Left ventricle myocardium superior (tissue), 1 donor: ENCODE data around the gene RAB11FIP4. TPM values are rescaled to one million over a fixed set of nuclear protein-coding genes. Genes with fewer than 3 reads are reported as not detected.

Experiments
- ATAC-seq: fragments of 200-7000 bp; cut with Tn5 transposase; one replicate; pipeline ENCODE4 v1.9.1; 2020; ENCODE audit warnings: mild to moderate bottlenecking, moderate library complexity
- DNase-seq: peaks from one replicate; pipeline ENCODE4 v3.0.0-alpha.2; 2020
- intact Hi-C: fragments of 100-400 bp; cut with micrococcal nuclease; formaldehyde crosslinking; loops from one replicate; pipeline ENCODE4 v1.11.0; 2022
- total RNA-seq: library from RNA; stranded (reverse); fragmentation: NEBNext Ultra II Directional; extraction: Animal tissue kit (Norgen Biotek cat#: 25700); gene quantifications from one replicate; pipeline ENCODE4 v1.2.1, GENCODE V29; 2021
- donor health status: DM: no; HTN: yes; CAD: no; lungs with severe emphysema.

RAB11FIP4 gene
- total RNA-seq, 1 donor from 2014 or later: 15.8 TPM

GRCh38 chr17:31509805-31510177 is 118.3 kb downstream of the RAB11FIP4 start:
- intact Hi-C loops: no loop called here
- ATAC-seq (peak; percentile 67), DNase-seq (peak; percentile 67)

DNA sequence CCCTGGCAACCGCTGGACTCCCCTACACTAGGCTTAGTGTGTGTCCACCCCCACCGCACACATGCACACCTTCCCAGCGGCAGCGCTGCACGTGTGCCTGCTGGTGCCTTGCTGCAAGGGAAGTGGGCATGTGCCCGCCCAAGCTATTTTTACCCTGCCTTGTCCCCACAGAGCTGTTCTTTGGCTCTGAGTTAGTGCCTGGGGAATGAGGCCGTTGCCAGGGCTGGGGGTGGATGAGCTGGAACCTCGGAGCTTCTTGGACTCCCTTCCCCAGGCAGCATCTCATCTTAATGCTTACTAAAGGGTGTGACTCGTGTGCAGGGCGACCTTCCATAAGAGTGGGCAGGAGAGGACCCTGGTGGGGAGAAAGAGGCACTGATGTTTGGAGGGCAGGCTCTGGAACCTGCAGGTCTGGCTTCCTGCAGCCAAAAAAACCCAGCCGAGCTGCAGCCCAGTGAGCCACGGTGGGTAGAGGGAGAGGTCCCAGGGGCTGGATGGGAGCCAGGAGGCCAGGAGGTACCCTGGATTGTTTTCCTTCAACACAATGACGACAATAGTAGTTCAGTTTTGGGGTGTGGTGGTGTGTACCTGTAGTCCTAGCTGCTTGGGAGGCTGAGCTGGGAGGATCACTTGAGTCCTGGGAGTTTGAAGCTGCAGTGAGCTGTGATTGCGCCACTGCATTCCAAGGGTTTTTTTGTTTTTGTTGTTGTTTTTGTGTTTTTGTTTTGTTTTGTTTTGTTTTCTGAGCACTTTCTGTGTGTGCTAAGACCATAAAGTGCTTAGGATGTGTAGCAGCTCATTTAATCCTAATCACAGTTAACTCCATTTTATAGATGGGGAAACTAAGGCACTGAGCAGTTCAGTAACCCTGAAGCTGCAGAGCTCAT is 119.1 kb downstream of the RAB11FIP4 start:
- intact Hi-C loops: no loop called here
- DNase-seq (peak; percentile 84), ATAC-seq (peak; percentile 92)

GRCh38 chr17:31511195-31511578 is 119.7 kb downstream of the RAB11FIP4 start:
- intact Hi-C loops: no loop called here
- ATAC-seq: no peak
- no peak for DNase-seq

- intact Hi-C loops: no loop called here
- ATAC-seq (no peak), DNase-seq (no peak)
Measured at GRCh38 chr17:31511580-31511979, 120.1 kb downstream of the RAB11FIP4 start.

- ATAC-seq (no peak), DNase-seq (no peak)
- intact Hi-C loops: no loop called here
Measured at GRCh38 chr17:31512104-31512740, 120.7 kb downstream of the RAB11FIP4 start.

DNA sequence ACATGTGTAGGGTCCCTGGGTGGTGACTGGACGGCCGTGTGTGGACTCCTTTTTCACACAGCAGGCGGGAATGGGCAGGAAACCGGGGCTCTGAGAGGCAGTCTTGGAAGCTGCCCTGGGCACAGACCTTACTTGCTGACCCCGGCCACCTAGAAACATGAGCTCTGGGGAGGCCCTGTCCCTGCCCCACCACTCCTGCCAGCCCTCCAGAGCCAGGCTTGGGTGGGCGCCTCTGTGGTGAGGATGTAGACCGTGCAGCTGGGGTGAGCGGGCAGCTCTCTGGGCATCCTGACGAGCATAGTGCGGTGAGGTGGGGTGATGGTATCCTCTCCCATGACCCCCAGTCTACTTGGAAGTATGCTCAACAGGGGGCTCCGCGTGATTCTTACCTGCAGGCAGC is 121.3 kb downstream of the RAB11FIP4 start:
- ATAC-seq: no peak
- intact Hi-C loops: no loop called here
- DNase-seq: no peak

- intact Hi-C loops: no loop called here
- DNase-seq: no peak
Measured at GRCh38 chr17:31513731-31514427, 122.4 kb downstream of the RAB11FIP4 start.

DNA sequence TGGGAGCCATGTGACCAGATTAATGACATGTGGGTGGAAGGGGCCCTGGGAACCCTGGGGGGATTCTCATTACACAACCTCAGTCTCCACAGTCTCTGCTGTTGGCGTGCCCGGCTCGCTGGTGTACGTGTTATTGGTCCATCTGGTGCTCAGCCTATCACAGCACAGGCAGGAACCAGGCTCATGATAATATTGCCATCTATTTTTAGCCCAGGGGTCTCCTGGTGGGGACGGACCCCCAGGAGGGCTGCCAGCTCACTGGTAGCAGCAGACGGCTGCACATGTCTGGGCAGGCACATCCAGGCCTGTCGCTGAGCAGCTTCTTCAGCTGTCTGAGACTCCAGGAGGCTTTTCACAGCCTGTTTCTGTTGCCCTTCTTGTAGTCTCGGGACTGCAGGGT is 123.8 kb downstream of the RAB11FIP4 start:
- no peak for DNase-seq
- ATAC-seq: no peak
- intact Hi-C loops: loop anchor here (5.0 kb wide), 1 partner anchor 78 kb away; no protein-coding TSS in a partner anchor

More at GRCh38 chr17:31513731-31514427, 122.4 kb downstream of the RAB11FIP4 start:
- ATAC-seq: no peak

DNA sequence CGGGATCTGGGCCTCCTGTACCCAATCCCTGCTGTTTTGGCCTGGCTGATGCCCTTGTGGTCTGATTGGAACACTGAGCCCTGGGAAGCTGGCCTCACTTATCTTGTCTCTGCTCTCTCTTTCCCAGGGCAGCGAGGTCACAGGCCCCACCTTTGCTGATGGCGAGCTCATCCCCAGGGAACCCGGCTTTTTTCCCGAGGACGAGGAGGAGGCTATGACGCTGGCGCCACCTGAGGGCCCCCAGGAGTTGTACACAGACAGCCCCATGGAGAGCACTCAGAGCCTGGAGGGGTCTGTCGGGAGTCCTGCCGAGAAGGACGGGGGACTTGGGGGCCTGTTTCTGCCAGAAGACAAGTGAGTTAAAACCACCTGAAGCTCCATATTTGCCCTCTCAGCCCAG is 126.0 kb downstream of the RAB11FIP4 start:
- DNase-seq (no peak), ATAC-seq (peak; percentile 54)
- intact Hi-C loops: loop anchor here (5.0 kb wide), 1 partner anchor 80 kb away; no protein-coding TSS in a partner anchor

- DNase-seq (no peak), ATAC-seq (no peak)
- intact Hi-C loops: loop anchor here (5.0 kb wide), 1 partner anchor 81 kb away; no protein-coding TSS in a partner anchor
Measured at GRCh38 chr17:31518478-31518877, 127.0 kb downstream of the RAB11FIP4 start.

DNA sequence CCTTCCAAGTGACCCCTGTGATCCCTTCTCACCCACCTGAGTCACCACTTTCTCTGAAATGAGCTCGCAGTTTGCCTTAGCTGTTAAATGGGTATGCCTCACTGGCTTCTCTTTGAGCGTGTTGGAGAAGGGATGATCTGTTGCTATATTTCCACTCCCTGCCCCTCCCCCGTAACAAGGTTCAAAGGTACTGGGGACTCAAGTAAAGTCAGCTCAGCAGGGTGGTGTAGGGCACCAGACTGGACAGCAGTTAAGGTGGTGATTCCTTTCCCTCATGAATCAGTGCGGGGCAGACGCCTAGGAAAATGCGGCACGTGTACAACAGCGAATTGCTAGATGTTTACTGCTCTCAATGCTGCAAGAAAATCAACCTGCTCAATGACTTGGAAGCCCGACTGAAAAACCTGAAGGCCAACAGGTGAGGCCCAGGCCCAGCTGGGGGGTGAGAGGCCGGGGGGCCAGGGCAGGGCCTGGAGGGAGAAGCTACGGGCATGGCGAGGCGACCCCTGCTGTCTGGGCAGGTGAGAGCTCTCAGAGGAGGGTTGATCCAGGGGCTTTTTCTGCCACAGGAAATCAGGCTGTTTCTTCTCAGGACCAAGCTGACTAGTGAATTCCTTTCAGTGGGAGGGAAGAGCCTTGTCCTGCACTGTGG is 130.3 kb downstream of the RAB11FIP4 start:
- intact Hi-C loops: no loop called here
- ATAC-seq: no peak

DNA sequence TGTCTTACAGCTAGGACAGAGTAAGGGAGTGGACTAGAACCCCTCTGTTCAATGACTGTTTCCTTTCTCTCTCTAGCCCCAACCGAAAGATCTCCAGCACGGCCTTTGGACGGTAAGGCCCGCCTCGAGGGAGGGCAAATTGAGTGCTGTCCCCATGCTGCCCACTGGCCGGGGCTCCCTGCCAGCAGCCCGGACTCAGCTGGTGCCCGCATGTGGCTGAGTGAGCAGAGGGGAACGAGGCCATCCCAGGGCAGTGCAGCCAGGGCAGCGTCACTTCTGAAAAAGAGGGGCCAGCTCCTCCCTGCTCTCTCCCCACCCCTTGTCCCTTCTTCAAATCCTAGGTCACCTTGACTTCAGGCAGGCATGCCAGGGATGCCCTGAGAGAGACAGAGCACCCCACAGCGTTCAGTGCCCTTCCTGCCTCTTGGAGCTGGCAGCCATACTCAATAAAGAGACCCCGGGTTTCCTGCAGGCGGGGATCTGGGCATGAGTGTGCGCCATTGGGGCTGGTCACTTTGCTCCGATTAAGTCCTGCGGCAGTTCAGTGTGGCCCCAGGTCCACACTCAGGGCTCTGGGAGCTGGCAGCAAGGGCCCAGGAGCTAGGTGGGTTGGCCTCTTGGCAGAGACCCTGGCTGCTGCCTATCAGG is 130.9 kb downstream of the RAB11FIP4 start:
- DNase-seq (no peak), ATAC-seq (peak; percentile 39)
- intact Hi-C loops: no loop called here

More for the DNA sequence above, 130.3 kb downstream of the RAB11FIP4 start:
- no peak for DNase-seq

DNA sequence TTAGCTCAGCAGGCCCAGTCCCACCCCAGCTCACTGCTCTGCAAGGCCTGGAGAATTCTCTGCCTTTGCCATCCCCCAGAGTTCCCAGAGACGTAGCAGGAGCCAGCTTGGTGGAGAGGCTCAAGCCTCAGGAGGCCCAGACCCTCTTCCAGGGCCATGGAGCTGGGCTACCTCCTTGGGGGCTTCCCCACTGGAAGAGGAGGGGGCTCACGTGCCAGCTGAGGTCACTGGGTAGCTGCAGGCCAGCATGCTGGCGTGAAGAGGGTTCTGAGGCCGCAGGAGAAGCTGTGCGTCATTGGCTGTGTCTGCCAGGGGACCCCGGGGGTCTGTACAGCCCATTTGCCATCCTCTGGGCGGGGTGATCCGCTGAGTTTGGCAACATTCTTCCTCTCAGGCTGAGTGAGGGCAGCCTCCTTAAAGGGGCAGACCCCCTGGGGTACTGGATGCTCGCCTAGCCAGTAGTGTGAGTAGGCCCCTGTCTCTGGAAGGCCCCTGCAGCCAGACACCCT is 131.6 kb downstream of the RAB11FIP4 start:
- DNase-seq: no peak
- intact Hi-C loops: no loop called here
- ATAC-seq: no peak

GRCh38 chr17:31523862-31524730 is 132.6 kb downstream of the RAB11FIP4 start:
- DNase-seq (no peak), ATAC-seq (no peak)
- intact Hi-C loops: no loop called here

- intact Hi-C loops: no loop called here
- peak; percentile 85 for ATAC-seq
- DNase-seq: peak; percentile 93
Measured at GRCh38 chr17:31524926-31525800, 133.7 kb downstream of the RAB11FIP4 start.

- intact Hi-C loops: no loop called here
- ATAC-seq: no peak
Measured at GRCh38 chr17:31525801-31526549, 134.5 kb downstream of the RAB11FIP4 start.

More at GRCh38 chr17:31525801-31526549, 134.5 kb downstream of the RAB11FIP4 start:
- no peak for DNase-seq
